PC-3 (cell line): ENCODE measurements around the gene CHAF1A. TPM values are rescaled to one million over a fixed set of nuclear protein-coding genes. Genes with fewer than 3 reads are reported as not detected.

ENCODE experiments used
- ATAC-seq: fragments of 200-7000 bp; cut with Tn5 transposase; 2 replicates; pipeline ENCODE4 v1.9.1; 2020; ENCODE audit warnings: mild to moderate bottlenecking, moderate library complexity
- BruUV-seq: library from RNA; stranded (reverse); fragments of 400-500 nt; replicated peaks from 2 replicates; lab custom pipeline; 2021; lab: Mats Ljungman, UMichigan
- CTCF ChIA-PET: fragments of 300-600 bp; sonication (Branson Sonifier 250); formaldehyde crosslinking; loops from one replicate; lab custom pipeline; 2022; ENCODE audit warnings: antibody characterized with exemption; lab: Charles Lee
- POLR2A ChIA-PET: fragments of 300-600 bp; sonication (Branson Sonifier 250); formaldehyde crosslinking; loops from one replicate; lab custom pipeline; 2022; ENCODE audit warnings: antibody characterized with exemption; ENCODE audit not compliant: unreplicated experiment; lab: Charles Lee
- DNase-seq: peaks from one replicate; pipeline ENCODE4 v3.0.0-alpha.2; 2015
- H2AFZ ChIP-seq: fragments of 300-600 bp; sonication (generic); 2 replicates; pipeline ENCODE4 v1.6.0; 2016; ENCODE audit warnings: antibody characterized with exemption, low read length
- H3F3A ChIP-seq: fragments of 300-600 bp; sonication (generic); one replicate; pipeline ENCODE4 v1.6.0; 2017; ENCODE audit warnings: antibody characterized with exemption, low read length, control low read depth, mild to moderate bottlenecking; ENCODE audit not compliant: unreplicated experiment
- H3K27ac ChIP-seq: fragments of 300-600 bp; sonication (generic); 2 replicates; pipeline ENCODE4 v1.5.1; 2016; ENCODE audit warnings: mild to moderate bottlenecking, low read length
- H3K27me3 ChIP-seq: fragments of 300-600 bp; sonication (generic); 2 replicates; pipeline ENCODE4 v1.6.1; 2016; ENCODE audit warnings: low read length, mixed read lengths
- H3K36me3 ChIP-seq: fragments of 300-600 bp; sonication (generic); 2 replicates; pipeline ENCODE4 v1.6.1; 2016; ENCODE audit warnings: low read depth, mixed run types, low read length, mixed read lengths
- H3K4me1 ChIP-seq: fragments of 300-600 bp; sonication (generic); 2 replicates; pipeline ENCODE4 v1.5.1; 2016; ENCODE audit warnings: low read length; ENCODE audit not compliant: insufficient read depth
- H3K4me2 ChIP-seq: fragments of 300-600 bp; sonication (generic); 2 replicates; pipeline ENCODE4 v1.6.0; 2016; ENCODE audit warnings: low read length
- H3K4me3 ChIP-seq: fragments of 300-600 bp; sonication (generic); 2 replicates; pipeline ENCODE4 v1.5.1; 2016; ENCODE audit warnings: mild to moderate bottlenecking, low read length, mixed read lengths
- H3K79me2 ChIP-seq: fragments of 300-600 bp; sonication (generic); 2 replicates; pipeline ENCODE4 v1.6.1; 2017; ENCODE audit warnings: low read length, mixed read lengths
- H3K9ac ChIP-seq: fragments of 300-600 bp; sonication (generic); 2 replicates; pipeline ENCODE4 v1.6.0; 2016; ENCODE audit warnings: mild to moderate bottlenecking, low read length
- H3K9me2 ChIP-seq: fragments of 300-600 bp; sonication (generic); replicated peaks from 2 replicates; pipeline ENCODE4 v1.6.1; 2016; ENCODE audit warnings: mixed run types, low read length, mixed read lengths
- H3K9me3 ChIP-seq: fragments of 300-600 bp; sonication (generic); 2 replicates; pipeline ENCODE4 v1.6.1; 2016; ENCODE audit warnings: low read length, mixed read lengths
- H4K20me1 ChIP-seq: fragments of 300-600 bp; sonication (generic); 2 replicates; pipeline ENCODE4 v1.6.1; 2016; ENCODE audit warnings: low read length, mixed read lengths
- CTCF ChIP-seq: fragments of 300-600 bp; sonication (generic); conservative IDR thresholded peaks from 2 replicates; pipeline ENCODE4 v1.5.1; 2017; ENCODE audit warnings: antibody characterized with exemption, low read depth, mild to moderate bottlenecking, low read length
- EZH2 ChIP-seq: fragments of 300-600 bp; sonication (generic); IDR thresholded peaks from one replicate; pipeline ENCODE4 v1.6.1; 2017; ENCODE audit warnings: antibody characterized with exemption, mild to moderate bottlenecking, low read length; ENCODE audit not compliant: unreplicated experiment
- EZH2phosphoT487 ChIP-seq: fragments of 300-600 bp; sonication (generic); IDR thresholded peaks from 2 replicates; pipeline ENCODE4 v1.6.1; 2018; ENCODE audit warnings: mild to moderate bottlenecking, antibody characterized with exemption, low read length, borderline replicate concordance
- intact Hi-C: fragments of 100-400 bp; cut with micrococcal nuclease; formaldehyde crosslinking; loops from 2 replicates; pipeline ENCODE4 v1.9.0; 2023
- total RNA-seq: library from RNA; depleted of rRNA; stranded (reverse); fragments of >200 nt; gene quantifications from 2 replicates; pipeline ENCODE4 v1.2.3, GENCODE V29; 2014

Gene CHAF1A
- total RNA-seq, 1 experiment from 2014 or later, result 48.9 TPM

- peak overlapping the region; percentile 85 for H3K4me2 ChIP-seq
- POLR2A ChIA-PET, result interaction anchor here (0.6 kb wide), 1 partner anchor 107 kb away, joined by 3 read pairs; no protein-coding TSS in a partner anchor
- no peaks in the 10 kb centered on the region for H4K20me1 ChIP-seq
- no peaks in the 10 kb centered on the region for H3K9me2 ChIP-seq
- H3K79me2 ChIP-seq, result peaks cover 68% of the 10 kb centered on the region
- peak overlapping the region; percentile 88 for H3K9ac ChIP-seq
- peak overlapping the region; percentile 44 for H3K4me3 ChIP-seq
- BruUV-seq, result no TSS peak
- H2AFZ ChIP-seq, result no peak overlapping the region
- no peaks in the 10 kb centered on the region for H3K27me3 ChIP-seq
- peak; percentile 90 for DNase-seq
- H3K4me1 ChIP-seq, result peaks cover 62% of the 10 kb centered on the region
- peak overlapping the region; percentile 99 for H3K27ac ChIP-seq
- no peak for TF ChIP-seq CTCF
- TF ChIP-seq EZH2phosphoT487, result peak; percentile 34; the same call in 1 of the 2 replicates
- H3K9me3 ChIP-seq, result no peaks in the 10 kb centered on the region
- CTCF ChIA-PET, result interaction anchor here (1.1 to 2.2 kb wide), 4 partner anchors 22 to 108 kb away, joined by 3 to 11 read pairs (median 5); partner anchors contain the start of genes CHAF1A and SH3GL1
- ATAC-seq, result peak; percentile 58
- intact Hi-C loops, result loop anchor here (1.0 kb wide), 1 partner anchor 26 kb away; the partner anchor contains the start of gene SH3GL1
- H3F3A ChIP-seq, result peaks cover 7% of the 10 kb centered on the region
- H3K36me3 ChIP-seq, result no peaks in the 10 kb centered on the region
Observed at GRCh38 chr19:4374498-4375163, 27.8 kb upstream of the CHAF1A start.

DNA sequence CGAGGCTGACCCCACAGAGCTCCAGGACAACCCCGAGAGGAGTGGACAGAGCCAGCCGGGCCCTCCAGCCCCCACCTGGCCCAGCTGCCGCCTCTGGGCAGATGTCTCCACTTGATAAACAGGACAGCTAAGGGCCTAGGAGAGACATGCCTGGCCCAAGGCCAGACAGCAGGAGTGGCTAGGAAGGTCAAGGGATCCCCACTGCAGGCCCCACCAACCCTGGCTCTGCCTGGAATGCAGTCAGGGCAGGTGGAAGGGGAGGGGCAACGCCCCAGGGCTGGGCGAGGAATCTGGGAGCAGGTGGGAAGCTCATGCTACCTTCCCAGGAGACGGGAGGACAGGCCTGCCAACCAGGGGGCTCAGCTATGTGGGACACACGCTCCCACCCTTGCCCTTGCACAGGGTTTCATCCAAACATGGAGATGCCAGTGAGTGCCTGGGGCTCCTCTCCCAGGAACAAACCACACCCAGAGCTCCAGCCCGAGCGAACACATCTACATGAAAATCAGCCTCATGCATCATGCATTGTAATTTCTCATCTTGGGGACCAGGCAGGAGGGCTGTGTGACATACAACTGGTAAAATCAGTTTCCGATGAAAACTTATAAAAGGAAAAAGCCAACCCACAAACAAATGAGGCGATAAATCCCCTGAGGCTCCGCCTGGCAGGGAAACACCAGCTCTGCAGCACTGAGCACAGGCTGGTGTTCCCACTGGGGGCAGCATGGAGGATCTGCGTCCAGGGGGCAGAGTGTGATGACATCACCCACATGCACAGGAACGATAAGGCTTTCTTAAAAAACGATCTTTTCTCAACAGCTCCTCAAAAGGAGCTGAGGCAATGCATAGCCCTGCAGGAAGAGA is 27.0 kb upstream of the CHAF1A start:
- DNase-seq (peak; percentile 95), ATAC-seq (peak; percentile 35)
- Histone ChIP-seq H3K27me3 (no peaks in the 10 kb centered on the region), H3K36me3 (no peaks in the 10 kb centered on the region), H3K9ac (peak overlapping the region; percentile 88), H3K79me2 (peaks cover 66% of the 10 kb centered on the region), H4K20me1 (no peaks in the 10 kb centered on the region), H3K4me2 (peak overlapping the region; percentile 85), H3K4me1 (peaks cover 70% of the 10 kb centered on the region), H3F3A (peaks cover 7% of the 10 kb centered on the region), H3K9me3 (no peaks in the 10 kb centered on the region), H3K27ac (peak overlapping the region; percentile 99), H2AFZ (no peak overlapping the region), H3K9me2 (no peaks in the 10 kb centered on the region), H3K4me3 (peak overlapping the region; percentile 44)
- CTCF ChIA-PET, result interaction anchor here (0.6 to 2.2 kb wide), 5 partner anchors 18 to 109 kb away, joined by 3 to 11 read pairs (median 5); partner anchors contain the start of genes CHAF1A and SH3GL1
- BruUV-seq, result no TSS peak
- peak; percentile 55 for TF ChIP-seq CTCF
- no peak for TF ChIP-seq EZH2
- no peak for TF ChIP-seq EZH2phosphoT487
- POLR2A ChIA-PET, result interaction anchor here (0.5 to 0.6 kb wide), 2 partner anchors 81 to 108 kb away, joined by 3 to 4 read pairs; no protein-coding TSS in a partner anchor
- intact Hi-C loops, result no loop called here
